MCF 10A (cell line): Measurements from ENCODE around the gene ZNF536. TPM values are rescaled to one million over a fixed set of nuclear protein-coding genes. Genes with fewer than 3 reads are reported as not detected.

ENCODE experiments used
- BruUV-seq: library from RNA; stranded (reverse); fragments of 400-500 nt; replicated peaks from 2 replicates; lab custom pipeline; 2021; lab: Mats Ljungman, UMichigan
- CTCF ChIA-PET: fragments of 300-600 bp; sonication (Branson Sonifier 250); formaldehyde crosslinking; extraction: SDS; loops from one replicate; lab custom pipeline; 2021; ENCODE audit warnings: antibody characterized with exemption, inconsistent platforms; lab: Yijun Ruan, JAX
- POLR2A ChIA-PET: fragments of 300-600, 350-650 bp; sonication (Branson Sonifier 250); formaldehyde crosslinking; extraction: SDS; loops from one replicate; lab custom pipeline; 2020; ENCODE audit warnings: antibody characterized with exemption, inconsistent platforms; lab: Yijun Ruan, JAX
- DNase-seq: peaks from one replicate; pipeline ENCODE4 v3.0.0-alpha.2; 2018; ENCODE audit not compliant: unreplicated experiment
- H3K27ac Mint-ChIP-seq: one replicate; pipeline ENCODE4 v1.8.0; 2022; ENCODE audit warnings: mild to moderate bottlenecking, low read depth, mixed read lengths; ENCODE audit not compliant: unreplicated experiment
- H3K27me3 Mint-ChIP-seq: one replicate; pipeline ENCODE4 v1.8.0; 2022; ENCODE audit warnings: mixed read lengths; ENCODE audit not compliant: insufficient read depth, unreplicated experiment
- H3K36me3 Mint-ChIP-seq: one replicate; pipeline ENCODE4 v1.8.0; 2022; ENCODE audit warnings: mild to moderate bottlenecking, moderate library complexity, mixed read lengths; ENCODE audit not compliant: insufficient read depth, unreplicated experiment
- H3K4me1 Mint-ChIP-seq: one replicate; pipeline ENCODE4 v1.8.0; 2022; ENCODE audit warnings: mixed read lengths; ENCODE audit not compliant: insufficient read depth, unreplicated experiment
- H3K4me3 Mint-ChIP-seq: one replicate; pipeline ENCODE4 v1.8.0; 2022; ENCODE audit warnings: mild to moderate bottlenecking, moderate library complexity, mixed read lengths; ENCODE audit not compliant: unreplicated experiment
- H3K9me3 Mint-ChIP-seq: one replicate; pipeline ENCODE4 v1.8.0; 2022; ENCODE audit warnings: mixed read lengths; ENCODE audit not compliant: unreplicated experiment
- intact Hi-C: fragments of 100-400 bp; cut with micrococcal nuclease; formaldehyde crosslinking; loops from 2 replicates; pipeline ENCODE4 v1.14.1; 2022
- total RNA-seq: library from RNA; stranded (reverse); gene quantifications from 2 replicates; pipeline ENCODE4 v1.2.3, GENCODE V29; 2022
- TF ChIP-seq, protein P1 (sequence below): fragments of 200-600 bp; IDR thresholded peaks from one replicate; pipeline ENCODE4 v1.8.0; 2022; ENCODE audit warnings: antibody characterized with exemption, mild to moderate bottlenecking; ENCODE audit not compliant: unreplicated experiment

ZNF536 gene
- total RNA-seq, 1 experiment from 2014 or later = not detected

DNA sequence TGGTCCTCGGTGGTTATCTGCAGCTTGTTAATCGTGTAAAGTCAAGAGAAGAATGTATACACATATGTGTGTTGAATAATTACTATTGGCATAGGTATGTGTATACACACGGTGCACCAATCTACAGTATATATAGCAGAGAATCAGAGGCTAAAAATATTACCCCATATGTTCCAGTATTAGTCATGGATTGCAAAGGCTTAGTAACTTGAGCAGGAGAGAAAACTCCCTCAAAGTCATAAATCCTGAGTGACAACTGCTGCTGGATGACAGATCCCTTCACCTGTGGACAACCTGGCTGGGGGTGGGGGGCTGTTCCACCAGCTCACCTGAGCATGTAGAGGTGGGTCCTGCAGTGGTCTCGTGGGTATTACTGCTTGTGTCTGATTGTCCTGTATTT lies 185.0 kb downstream of the ZNF536 start:
- H3K9me3 Mint-ChIP-seq = peaks cover 42% of the 10 kb centered on the region
- no peaks in the 10 kb centered on the region for H3K4me1 Mint-ChIP-seq
- no peaks in the 10 kb centered on the region for H3K27me3 Mint-ChIP-seq
- ChIA-PET POLR2A (no interaction called here), CTCF (interaction anchor here (0.7 to 1.3 kb wide), 3 partner anchors 111 to 967 kb away, joined by 3 read pairs; no protein-coding TSS in a partner anchor)
- no peaks in the 10 kb centered on the region for H3K36me3 Mint-ChIP-seq
- BruUV-seq = no TSS peak
- intact Hi-C loops = no loop called here
- TF ChIP-seq, protein P1, sequence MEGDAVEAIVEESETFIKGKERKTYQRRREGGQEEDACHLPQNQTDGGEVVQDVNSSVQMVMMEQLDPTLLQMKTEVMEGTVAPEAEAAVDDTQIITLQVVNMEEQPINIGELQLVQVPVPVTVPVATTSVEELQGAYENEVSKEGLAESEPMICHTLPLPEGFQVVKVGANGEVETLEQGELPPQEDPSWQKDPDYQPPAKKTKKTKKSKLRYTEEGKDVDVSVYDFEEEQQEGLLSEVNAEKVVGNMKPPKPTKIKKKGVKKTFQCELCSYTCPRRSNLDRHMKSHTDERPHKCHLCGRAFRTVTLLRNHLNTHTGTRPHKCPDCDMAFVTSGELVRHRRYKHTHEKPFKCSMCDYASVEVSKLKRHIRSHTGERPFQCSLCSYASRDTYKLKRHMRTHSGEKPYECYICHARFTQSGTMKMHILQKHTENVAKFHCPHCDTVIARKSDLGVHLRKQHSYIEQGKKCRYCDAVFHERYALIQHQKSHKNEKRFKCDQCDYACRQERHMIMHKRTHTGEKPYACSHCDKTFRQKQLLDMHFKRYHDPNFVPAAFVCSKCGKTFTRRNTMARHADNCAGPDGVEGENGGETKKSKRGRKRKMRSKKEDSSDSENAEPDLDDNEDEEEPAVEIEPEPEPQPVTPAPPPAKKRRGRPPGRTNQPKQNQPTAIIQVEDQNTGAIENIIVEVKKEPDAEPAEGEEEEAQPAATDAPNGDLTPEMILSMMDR = no peak
- H3K4me3 Mint-ChIP-seq = no peak overlapping the region
- no peak overlapping the region for H3K27ac Mint-ChIP-seq
- DNase-seq = no peak

DNA sequence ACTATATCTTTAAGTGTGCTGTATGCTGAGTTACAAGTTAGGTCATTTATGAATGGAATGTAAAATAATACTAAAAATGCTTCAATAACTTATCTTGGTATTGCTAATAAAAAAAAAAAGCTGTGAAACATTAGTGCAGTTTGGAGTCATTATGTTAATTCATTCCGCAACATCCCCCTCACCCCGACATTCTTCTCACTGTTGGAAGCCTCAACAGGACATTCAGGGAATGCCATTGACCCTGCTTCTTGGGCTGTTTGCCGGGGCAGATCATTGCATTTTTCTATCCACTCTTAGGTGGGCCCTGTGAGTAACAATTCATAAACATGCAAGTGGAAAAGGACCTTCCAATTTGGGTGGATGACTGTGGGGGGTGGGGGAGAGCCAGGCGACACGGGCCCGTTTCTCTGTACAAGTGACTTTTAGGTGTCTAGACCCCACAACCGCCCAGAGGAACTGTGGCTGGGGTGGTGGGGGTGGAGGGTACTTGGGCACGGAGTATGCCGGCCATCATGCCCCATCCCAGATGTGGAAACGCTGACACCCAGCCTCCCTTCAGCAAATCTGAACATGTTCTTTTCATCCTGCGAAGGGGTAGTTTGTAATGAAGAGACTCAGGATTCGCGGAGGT lies 185.9 kb downstream of the ZNF536 start:
- CTCF ChIA-PET = interaction anchor here (0.7 to 1.3 kb wide), 4 partner anchors 16 to 968 kb away, joined by 3 read pairs; no protein-coding TSS in a partner anchor
- H3K4me1 Mint-ChIP-seq = no peaks in the 10 kb centered on the region
- DNase-seq = no peak
- H3K4me3 Mint-ChIP-seq = no peak overlapping the region
- TF ChIP-seq, protein P1 = no peak
- intact Hi-C loops = no loop called here
- no peak overlapping the region for H3K27ac Mint-ChIP-seq
- BruUV-seq = no TSS peak
- no peaks in the 10 kb centered on the region for H3K27me3 Mint-ChIP-seq
- no peaks in the 10 kb centered on the region for H3K36me3 Mint-ChIP-seq
- H3K9me3 Mint-ChIP-seq = peaks cover 34% of the 10 kb centered on the region
- POLR2A ChIA-PET = no interaction called here

DNA sequence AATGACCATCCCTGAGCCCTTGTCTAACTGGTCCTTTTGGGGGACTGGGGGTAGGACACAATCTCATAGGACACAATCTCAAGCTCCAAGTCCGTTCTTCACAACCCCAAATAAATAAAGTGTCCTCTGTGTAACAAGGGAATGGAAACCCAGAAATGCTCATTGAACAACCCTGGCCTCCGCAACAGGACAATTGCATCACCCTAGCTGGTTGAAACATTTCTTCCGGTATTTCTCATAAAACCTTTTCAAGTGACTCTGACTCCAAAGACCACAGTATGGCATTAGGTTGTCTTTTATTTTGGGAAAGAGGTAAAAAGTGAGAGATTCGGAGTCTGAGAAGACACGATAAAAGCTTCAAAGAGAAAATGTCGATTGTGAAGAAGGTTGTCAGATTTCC lies 186.6 kb downstream of the ZNF536 start:
- H3K27me3 Mint-ChIP-seq = no peaks in the 10 kb centered on the region
- H3K36me3 Mint-ChIP-seq = no peaks in the 10 kb centered on the region
- POLR2A ChIA-PET = no interaction called here
- no peaks in the 10 kb centered on the region for H3K4me1 Mint-ChIP-seq
- TF ChIP-seq, protein P1 = no peak
- BruUV-seq = no TSS peak
- peaks cover 35% of the 10 kb centered on the region for H3K9me3 Mint-ChIP-seq
- CTCF ChIA-PET = interaction anchor here (0.8 kb wide), 1 partner anchor 16 kb away, joined by 3 read pairs; no protein-coding TSS in a partner anchor
- DNase-seq = no peak
- intact Hi-C loops = no loop called here
- H3K4me3 Mint-ChIP-seq = no peak overlapping the region
- no peak overlapping the region for H3K27ac Mint-ChIP-seq

DNA sequence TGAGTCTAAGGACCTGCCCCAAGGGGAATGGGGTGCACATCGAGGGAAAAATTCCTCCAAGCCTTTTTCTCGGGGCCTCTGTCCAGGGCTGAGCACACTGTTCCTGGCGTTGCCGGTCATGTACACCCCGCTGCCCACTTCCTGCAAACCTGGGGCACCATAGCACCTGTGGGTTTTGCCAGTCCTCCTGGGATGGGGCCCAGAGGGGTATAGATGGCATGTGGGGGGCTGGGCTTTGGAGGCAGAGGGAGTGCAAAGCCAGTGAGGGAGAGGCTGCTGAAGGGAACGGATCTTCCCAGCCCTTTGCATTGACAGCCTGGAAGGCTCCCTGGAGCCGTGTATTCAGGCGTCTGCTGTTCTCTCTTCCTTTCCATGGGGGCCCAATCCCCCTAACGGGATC lies 187.3 kb downstream of the ZNF536 start:
- H3K9me3 Mint-ChIP-seq = peaks cover 42% of the 10 kb centered on the region
- TF ChIP-seq, protein P1 = no peak
- CTCF ChIA-PET = no interaction called here
- no peaks in the 10 kb centered on the region for H3K36me3 Mint-ChIP-seq
- no peak overlapping the region for H3K4me3 Mint-ChIP-seq
- H3K4me1 Mint-ChIP-seq = no peaks in the 10 kb centered on the region
- no peak for DNase-seq
- H3K27ac Mint-ChIP-seq = no peak overlapping the region
- intact Hi-C loops = no loop called here
- POLR2A ChIA-PET = no interaction called here
- H3K27me3 Mint-ChIP-seq = no peaks in the 10 kb centered on the region
- no TSS peak for BruUV-seq
